ENCODE data around the gene TSPAN5. TPM values are rescaled to one million over a fixed set of nuclear protein-coding genes. Genes with fewer than 3 reads are reported as not detected.

Gene TSPAN5
- total RNA-seq, 2 donors from 2014 or later, result 7.9 to 48.5 TPM

DNA sequence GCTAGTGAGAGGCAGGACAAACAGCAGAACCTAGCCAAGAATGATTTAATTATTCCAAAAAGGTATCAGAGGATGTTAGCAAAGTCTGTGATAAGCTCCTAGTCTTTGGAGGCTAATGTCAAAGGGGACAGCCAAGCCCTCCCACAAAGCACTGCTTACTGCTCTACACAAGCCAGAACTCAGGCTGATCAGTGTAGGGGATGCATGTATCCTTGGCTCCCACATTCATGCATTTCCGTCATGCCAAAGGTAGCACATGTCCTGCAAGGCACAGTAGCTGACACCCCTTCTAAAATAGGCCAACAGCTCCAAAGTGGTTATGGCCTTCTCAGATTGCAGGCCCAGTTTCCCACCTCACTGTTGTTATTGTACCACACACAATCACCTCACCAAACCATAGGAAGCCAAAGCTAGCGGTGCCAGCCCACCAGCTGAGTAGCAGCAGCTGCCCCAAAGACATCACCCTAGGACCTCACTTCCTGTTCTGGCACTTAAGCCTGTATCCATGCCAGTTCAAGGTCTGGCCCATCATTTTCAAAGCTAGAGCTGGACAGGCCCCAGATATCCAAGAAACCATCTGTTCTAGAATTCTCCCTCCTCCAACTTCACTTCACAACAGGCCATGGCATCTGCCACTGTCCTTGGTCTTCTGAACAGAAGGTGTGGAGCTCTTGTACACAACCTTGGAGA, 40.9 kb downstream of the TSPAN5 start:
- Histone ChIP-seq H3K27ac (no peak overlapping the region), H3K4me1 (replicated peaks) (no peaks in the 10 kb centered on the region)

DNA sequence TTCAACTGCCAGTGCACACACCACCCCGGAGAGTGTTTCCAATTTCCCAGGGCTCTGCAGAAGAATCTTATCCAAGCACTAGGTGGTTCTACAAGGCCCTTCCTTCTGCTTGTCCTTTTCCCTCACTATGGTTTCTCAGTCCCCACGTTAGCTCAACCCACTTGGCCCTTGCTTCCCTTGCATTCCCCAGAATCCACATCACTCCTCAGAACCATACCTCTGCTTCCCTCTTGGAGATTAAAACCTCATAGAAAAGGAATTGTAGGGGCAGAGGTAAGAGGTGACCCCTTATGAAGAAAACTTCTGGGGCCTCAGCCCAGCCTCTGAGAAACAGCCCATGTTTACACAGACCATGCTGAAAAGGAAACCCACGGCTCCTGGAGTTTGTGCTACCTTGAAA, 42.4 kb downstream of the TSPAN5 start:
- Histone ChIP-seq H3K9me3 (no peaks in the 10 kb centered on the region), H3K4me1 (replicated peaks) (no peaks in the 10 kb centered on the region), H3K27ac (no peak overlapping the region), H3K27me3 (replicated peaks; ENCODE audit: insufficient read depth) (no peaks in the 10 kb centered on the region), H3K36me3 (no peaks in the 10 kb centered on the region), H3K4me3 (no peak overlapping the region)
- TF ChIP-seq POLR2AphosphoS5 (IDR thresholded peaks at IDR 0.05) (no peak), POLR2A (IDR thresholded peaks at IDR 0.05) (no peak)
- TF ChIP-seq, protein P1, sequence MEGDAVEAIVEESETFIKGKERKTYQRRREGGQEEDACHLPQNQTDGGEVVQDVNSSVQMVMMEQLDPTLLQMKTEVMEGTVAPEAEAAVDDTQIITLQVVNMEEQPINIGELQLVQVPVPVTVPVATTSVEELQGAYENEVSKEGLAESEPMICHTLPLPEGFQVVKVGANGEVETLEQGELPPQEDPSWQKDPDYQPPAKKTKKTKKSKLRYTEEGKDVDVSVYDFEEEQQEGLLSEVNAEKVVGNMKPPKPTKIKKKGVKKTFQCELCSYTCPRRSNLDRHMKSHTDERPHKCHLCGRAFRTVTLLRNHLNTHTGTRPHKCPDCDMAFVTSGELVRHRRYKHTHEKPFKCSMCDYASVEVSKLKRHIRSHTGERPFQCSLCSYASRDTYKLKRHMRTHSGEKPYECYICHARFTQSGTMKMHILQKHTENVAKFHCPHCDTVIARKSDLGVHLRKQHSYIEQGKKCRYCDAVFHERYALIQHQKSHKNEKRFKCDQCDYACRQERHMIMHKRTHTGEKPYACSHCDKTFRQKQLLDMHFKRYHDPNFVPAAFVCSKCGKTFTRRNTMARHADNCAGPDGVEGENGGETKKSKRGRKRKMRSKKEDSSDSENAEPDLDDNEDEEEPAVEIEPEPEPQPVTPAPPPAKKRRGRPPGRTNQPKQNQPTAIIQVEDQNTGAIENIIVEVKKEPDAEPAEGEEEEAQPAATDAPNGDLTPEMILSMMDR (IDR thresholded peaks at IDR 0.05), result no peak
- no peak for DNase-seq (ENCODE audit: low spot score)
- WGBS, result 91% methylated on average over 3 of the region's 3 CpGs
- intact Hi-C loops (cut with DNase I), result no loop called here

More for the DNA sequence above, 40.9 kb downstream of the TSPAN5 start:
- TF ChIP-seq POLR2AphosphoS5 (IDR thresholded peaks at IDR 0.05) (no peak), POLR2A (IDR thresholded peaks at IDR 0.05) (no peak)
- TF ChIP-seq, protein P1 (IDR thresholded peaks at IDR 0.05), result no peak
- WGBS, result 97% methylated on average over 2 of the region's 2 CpGs
- no peak for DNase-seq (ENCODE audit: low spot score)
- H3K4me3 ChIP-seq, result no peak overlapping the region
- intact Hi-C loops (cut with DNase I), result no loop called here
- H3K36me3 ChIP-seq, result no peaks in the 10 kb centered on the region
- H3K27me3 ChIP-seq (replicated peaks; ENCODE audit: insufficient read depth), result no peaks in the 10 kb centered on the region
- no peaks in the 10 kb centered on the region for H3K9me3 ChIP-seq

DNA sequence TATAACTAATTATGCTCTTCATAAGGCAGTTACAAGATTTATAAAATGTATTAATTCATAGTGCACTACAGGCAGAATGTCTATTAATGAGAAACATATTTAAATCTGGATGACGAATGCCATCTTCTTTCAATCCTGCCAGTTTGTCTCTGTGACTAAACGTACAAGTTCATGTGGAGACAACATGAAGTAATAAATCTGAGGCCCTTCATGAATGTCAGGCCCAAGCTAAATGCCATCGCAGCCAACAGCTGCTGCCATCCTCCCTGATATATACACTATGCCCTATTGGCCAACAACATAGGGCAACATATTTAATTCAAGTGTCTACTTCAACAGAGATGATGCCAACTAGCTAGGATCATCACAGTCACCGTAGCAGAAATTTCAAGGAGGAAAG, 43.7 kb downstream of the TSPAN5 start:
- Histone ChIP-seq H3K27ac (no peak overlapping the region), H3K27me3 (replicated peaks; ENCODE audit: insufficient read depth) (no peaks in the 10 kb centered on the region), H3K4me3 (no peak overlapping the region), H3K9me3 (no peaks in the 10 kb centered on the region), H3K4me1 (replicated peaks) (no peaks in the 10 kb centered on the region), H3K36me3 (no peaks in the 10 kb centered on the region)
- no peak for DNase-seq (ENCODE audit: low spot score)
- no peak for TF ChIP-seq POLR2A (IDR thresholded peaks at IDR 0.05)
- TF ChIP-seq, protein P1 (IDR thresholded peaks at IDR 0.05), result no peak
- 88% methylated on average over 4 of the region's 4 CpGs for WGBS
- intact Hi-C loops (cut with DNase I), result no loop called here

DNA sequence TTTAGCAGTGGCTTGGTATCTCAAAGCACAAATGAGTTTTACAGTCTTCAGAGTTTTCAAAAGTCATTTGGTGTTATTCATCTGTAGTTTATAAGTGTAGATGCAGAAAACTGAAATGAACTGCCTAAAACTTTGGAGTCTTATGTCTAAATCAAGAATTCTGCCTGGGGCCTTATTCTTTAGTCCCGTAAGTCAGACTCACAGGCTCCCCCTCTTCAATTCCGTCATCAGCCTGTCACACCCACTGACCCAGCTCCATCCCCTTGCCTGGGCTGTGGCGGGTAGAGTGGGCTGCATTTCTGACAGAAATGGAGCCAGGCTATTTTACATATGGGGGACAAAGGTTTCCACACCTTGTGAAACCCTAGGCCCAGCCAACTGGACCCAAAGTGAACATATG, 44.3 kb downstream of the TSPAN5 start:
- DNase-seq (ENCODE audit: low spot score), result no peak
- no peaks in the 10 kb centered on the region for H3K4me1 ChIP-seq (replicated peaks)
- no peaks in the 10 kb centered on the region for H3K27me3 ChIP-seq (replicated peaks; ENCODE audit: insufficient read depth)
- H3K36me3 ChIP-seq, result no peaks in the 10 kb centered on the region
- TF ChIP-seq POLR2AphosphoS5 (IDR thresholded peaks at IDR 0.05), result no peak
- no peak for TF ChIP-seq POLR2A (IDR thresholded peaks at IDR 0.05)
- TF ChIP-seq, protein P1 (IDR thresholded peaks at IDR 0.05), result no peak
- H3K9me3 ChIP-seq, result no peaks in the 10 kb centered on the region
- no peak overlapping the region for H3K4me3 ChIP-seq
- intact Hi-C loops (cut with DNase I), result no loop called here
- WGBS, result 99% methylated on average over 3 of the region's 3 CpGs
- H3K27ac ChIP-seq, result no peak overlapping the region

DNA sequence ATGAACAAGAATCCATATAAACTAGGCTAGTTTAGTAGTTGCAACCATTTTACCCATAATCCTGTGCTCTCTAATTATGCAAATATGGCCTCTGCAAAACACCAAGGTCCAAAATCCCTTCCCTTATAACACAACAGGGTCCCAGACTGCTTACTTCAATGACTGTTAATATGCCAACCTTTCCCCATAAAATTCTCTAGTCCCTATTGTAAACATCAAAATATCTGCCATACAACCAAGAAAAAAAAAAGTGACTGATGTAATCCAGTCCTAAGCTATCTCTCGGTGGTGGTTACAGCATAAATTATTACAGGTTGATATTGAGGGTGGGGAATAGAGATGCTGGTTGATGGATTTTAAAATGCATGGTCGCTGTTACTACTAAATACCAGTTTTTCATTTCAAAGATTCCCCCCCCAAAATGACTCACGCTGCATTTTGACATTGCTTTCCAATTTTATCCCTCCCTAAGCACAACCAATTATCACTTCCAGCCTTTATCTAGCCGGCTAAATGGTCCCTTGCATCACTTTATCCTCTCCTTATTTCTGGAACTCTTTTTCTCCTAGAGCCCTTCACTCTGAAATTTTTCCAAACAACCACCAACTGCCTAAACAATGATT, 44.8 kb downstream of the TSPAN5 start:
- Histone ChIP-seq H3K36me3 (no peaks in the 10 kb centered on the region), H3K27me3 (replicated peaks; ENCODE audit: insufficient read depth) (no peaks in the 10 kb centered on the region), H3K9me3 (no peaks in the 10 kb centered on the region), H3K4me1 (replicated peaks) (no peaks in the 10 kb centered on the region), H3K4me3 (no peak overlapping the region), H3K27ac (no peak overlapping the region)
- no peak for DNase-seq (ENCODE audit: low spot score)
- 76% methylated on average over 4 of the region's 4 CpGs for WGBS
- no peak for TF ChIP-seq POLR2AphosphoS5 (IDR thresholded peaks at IDR 0.05)
- no peak for TF ChIP-seq POLR2A (IDR thresholded peaks at IDR 0.05)
- TF ChIP-seq, protein P1 (IDR thresholded peaks at IDR 0.05), result no peak
- intact Hi-C loops (cut with DNase I), result no loop called here

All from prostate gland (tissue), 2 donors.